Mesenchymal stem cell (in vitro differentiated cells and primary cell): ENCODE results near the gene FPR1.

Experiments used
- DNase-seq: peaks from one replicate; pipeline ENCODE4 v3.0.0-alpha.2; 2013
- H2AFZ ChIP-seq: one replicate; pipeline ENCODE4 v1.6.1; 2013; ENCODE audit warnings: low read depth, mild to moderate bottlenecking, control low read depth, inconsistent platforms, low read length, moderate library complexity
- H2AK5ac ChIP-seq: 2 replicates; pipeline ENCODE4 v1.6.1; 2013; ENCODE audit warnings: low read length, moderate library complexity, mild to moderate bottlenecking, inconsistent platforms; ENCODE audit not compliant: severe bottlenecking
- H2BK120ac ChIP-seq: one replicate; pipeline ENCODE4 v1.6.1; 2013; ENCODE audit warnings: low read depth, mild to moderate bottlenecking, inconsistent platforms, low read length, moderate library complexity
- H2BK12ac ChIP-seq, 2 experiments: one replicate each; pipeline ENCODE4 v1.6.1; 2013; ENCODE audit warnings: inconsistent platforms in 2 of 2, low read length in 2 of 2, mild to moderate bottlenecking in 2 of 2, moderate library complexity in 2 of 2, control low read depth in 1 of 2
- H2BK15ac ChIP-seq: one replicate; pipeline ENCODE4 v1.6.1; 2013; ENCODE audit warnings: mild to moderate bottlenecking, low read depth, inconsistent platforms; ENCODE audit not compliant: poor library complexity, severe bottlenecking
- H2BK5ac ChIP-seq: 2 replicates; pipeline ENCODE4 v1.6.1; 2013; ENCODE audit warnings: low read depth, mild to moderate bottlenecking, low read length, control low read depth, inconsistent platforms; ENCODE audit not compliant: poor library complexity, severe bottlenecking
- H3K14ac ChIP-seq, 2 experiments: one replicate each; pipeline ENCODE4 v1.6.1; 2013; ENCODE audit warnings: inconsistent platforms in 2 of 2, low read length in 2 of 2, control low read depth in 1 of 2, mild to moderate bottlenecking in 1 of 2, moderate library complexity in 1 of 2
- H3K18ac ChIP-seq, 2 experiments: one replicate each; pipeline ENCODE4 v1.6.1; 2013; ENCODE audit warnings: inconsistent platforms in 2 of 2, low read length in 2 of 2, control low read depth in 1 of 2, low read depth in 1 of 2, mild to moderate bottlenecking in 1 of 2
- H3K23ac ChIP-seq, 2 experiments: one replicate each; pipeline ENCODE4 v1.6.1; 2013; ENCODE audit warnings: inconsistent platforms in 2 of 2, low read length in 2 of 2, mild to moderate bottlenecking in 2 of 2, moderate library complexity in 2 of 2, control low read depth in 1 of 2
- H3K27ac ChIP-seq: 2 replicates; pipeline ENCODE4 v1.5.1; 2013; ENCODE audit warnings: mild to moderate bottlenecking, moderate library complexity, low read length, control low read depth, inconsistent platforms; ENCODE audit not compliant: poor library complexity, severe bottlenecking
- H3K27me3 ChIP-seq, 2 experiments: 2 replicates each; pipeline versions ENCODE4 v1.6.1 to v1.7.0; 2013; ENCODE audit warnings: low read length in 2 of 2, mild to moderate bottlenecking in 2 of 2, moderate library complexity in 2 of 2, control low read depth in 1 of 2, inconsistent platforms in 1 of 2; ENCODE audit not compliant: control insufficient read depth in 1 of 2, insufficient read depth in 1 of 2
- H3K36me3 ChIP-seq, 2 experiments: 2 replicates each; pipeline versions ENCODE4 v1.6.1 to v1.7.0; 2013; ENCODE audit warnings: low read length in 2 of 2, control low read depth in 1 of 2, inconsistent platforms in 1 of 2, low read depth in 1 of 2, mild to moderate bottlenecking in 1 of 2; ENCODE audit not compliant: insufficient read depth in 2 of 2, control insufficient read depth in 1 of 2
- H3K4ac ChIP-seq, 2 experiments: one replicate each; pipeline ENCODE4 v1.6.1; 2013; ENCODE audit warnings: inconsistent platforms in 2 of 2, low read length in 2 of 2, mild to moderate bottlenecking in 2 of 2, moderate library complexity in 2 of 2, control low read depth in 1 of 2, low read depth in 1 of 2
- H3K4me1 ChIP-seq: 2 replicates; pipeline ENCODE4 v1.6.1; 2013; ENCODE audit warnings: low read depth, low read length, control low read depth; ENCODE audit not compliant: control insufficient read depth, insufficient read depth
- H3K4me2 ChIP-seq: 2 replicates; pipeline ENCODE4 v1.6.1; 2013; ENCODE audit warnings: low read length, mild to moderate bottlenecking, inconsistent platforms; ENCODE audit not compliant: poor library complexity, severe bottlenecking
- H3K4me3 ChIP-seq, 2 experiments: 2 replicates each; pipeline versions ENCODE4 v1.5.1 to v1.7.0; 2013; ENCODE audit warnings: low read length in 2 of 2, mild to moderate bottlenecking in 2 of 2, control low read depth in 1 of 2, low read depth in 1 of 2; ENCODE audit not compliant: insufficient read depth in 1 of 2
- H3K79me1 ChIP-seq: replicated peaks from 2 replicates; pipeline ENCODE4 v1.6.1; 2013; ENCODE audit warnings: mild to moderate bottlenecking, control low read depth, low read length, inconsistent platforms; ENCODE audit not compliant: poor library complexity, severe bottlenecking
- H3K9ac ChIP-seq: 2 replicates; pipeline ENCODE4 v1.7.0; 2013; ENCODE audit warnings: mild to moderate bottlenecking, low read length, moderate library complexity
- H3K9me3 ChIP-seq: 2 replicates; pipeline ENCODE4 v1.7.0; 2013; ENCODE audit warnings: mild to moderate bottlenecking, low read length; ENCODE audit not compliant: control insufficient read depth
- H4K8ac ChIP-seq: one replicate; pipeline ENCODE4 v1.6.1; 2013; ENCODE audit warnings: inconsistent platforms, mild to moderate bottlenecking, low read length, moderate library complexity
- H4K91ac ChIP-seq: one replicate; pipeline ENCODE4 v1.6.1; 2013; ENCODE audit warnings: mild to moderate bottlenecking, low read length, inconsistent platforms
- WGBS: methylation state at CpG from one replicate; pipeline ENCODE4 v1.1.7; 2013; ENCODE audit warnings: mixed read lengths; 5-methylcytosine and 5-hydroxymethylcytosine counted together

The FPR1 gene

DNA sequence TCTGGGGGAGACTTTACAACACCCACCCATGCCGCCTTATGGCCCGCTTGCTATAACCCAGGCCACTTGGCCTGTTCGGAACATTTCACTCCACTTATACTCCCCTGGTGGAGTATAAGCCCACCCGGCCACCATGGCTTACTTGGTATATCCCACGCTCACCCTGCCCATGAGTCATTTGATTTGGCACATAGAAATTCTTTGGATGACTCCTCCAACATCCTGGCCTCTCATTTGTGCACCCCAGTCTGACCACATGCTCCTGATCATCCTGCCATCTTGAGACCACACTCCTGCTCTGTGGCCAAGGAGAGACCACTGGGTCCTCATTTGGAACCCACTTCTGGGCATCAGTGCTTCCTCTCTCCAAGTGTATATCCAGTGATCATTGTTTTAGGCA, 53.4 kb downstream of the FPR1 start:
- no peaks in the 10 kb centered on the region for H3K27me3 ChIP-seq
- H3K4me2 ChIP-seq, result no peak overlapping the region
- DNase-seq, result no peak
- H4K8ac ChIP-seq, result no peak overlapping the region
- no peak overlapping the region for H2BK120ac ChIP-seq
- no peaks in the 10 kb centered on the region for H3K9me3 ChIP-seq
- no peak overlapping the region for H3K9ac ChIP-seq
- peaks cover 34% of the 10 kb centered on the region for H3K4me1 ChIP-seq
- no peak overlapping the region for H2AK5ac ChIP-seq
- H3K79me1 ChIP-seq, result peaks cover 7% of the 10 kb centered on the region
- H2AFZ ChIP-seq, result no peak overlapping the region
- no peak overlapping the region for H2BK5ac ChIP-seq
- no peak overlapping the region for H3K14ac ChIP-seq
- H3K4me3 ChIP-seq, result no peak overlapping the region
- no peak overlapping the region for H2BK12ac ChIP-seq
- no peak overlapping the region for H3K27ac ChIP-seq
- no peak overlapping the region for H2BK15ac ChIP-seq
- H3K23ac ChIP-seq, result no peak overlapping the region
- H4K91ac ChIP-seq, result no peak overlapping the region
- 98% methylated on average over 5 of the region's 5 CpGs for WGBS
- H3K18ac ChIP-seq, result no peak overlapping the region
- no peak overlapping the region for H3K4ac ChIP-seq
- H3K36me3 ChIP-seq, result peaks cover 87 to 93% of the 10 kb centered on the region in 2 experiments

DNA sequence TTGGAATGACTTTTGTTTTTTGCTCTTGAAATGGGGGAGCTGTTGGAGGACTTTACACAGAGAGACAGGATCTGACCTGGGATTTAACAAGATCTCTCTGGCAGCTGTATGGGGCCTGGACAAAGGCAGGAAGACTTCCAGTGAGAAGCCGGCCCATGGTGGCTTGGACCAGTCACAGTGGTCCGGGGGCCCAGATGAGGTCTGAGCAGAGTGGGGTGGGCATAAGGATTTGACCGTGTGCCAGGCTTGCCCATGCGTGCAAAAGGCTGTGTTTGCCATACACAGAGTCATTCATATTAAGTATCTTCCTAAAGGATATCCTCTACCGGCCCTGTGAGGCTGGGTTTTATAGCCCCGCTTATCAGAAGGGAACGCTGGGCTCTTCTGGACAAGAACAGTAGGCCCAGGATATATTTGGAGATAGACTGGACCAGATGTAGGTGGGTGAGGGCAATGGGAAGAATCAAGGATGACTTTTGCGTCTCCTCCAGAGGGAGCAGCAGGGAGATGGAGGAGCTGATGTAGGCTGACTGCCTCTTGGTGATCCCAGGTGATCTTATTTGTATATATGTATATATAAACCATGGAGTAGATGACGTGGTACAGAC, 54.4 kb downstream of the FPR1 start:
- H2AK5ac ChIP-seq, result no peak overlapping the region
- H3K79me1 ChIP-seq, result peaks cover 7% of the 10 kb centered on the region
- H3K14ac ChIP-seq, result no peak overlapping the region
- no peak overlapping the region for H3K18ac ChIP-seq
- no peak overlapping the region for H3K23ac ChIP-seq
- H4K91ac ChIP-seq, result no peak overlapping the region
- H3K4ac ChIP-seq, result no peak overlapping the region
- H3K9ac ChIP-seq, result no peak overlapping the region
- H4K8ac ChIP-seq, result no peak overlapping the region
- no peak for DNase-seq
- H3K9me3 ChIP-seq, result no peaks in the 10 kb centered on the region
- H3K36me3 ChIP-seq, result peaks cover 91 to 93% of the 10 kb centered on the region in 2 experiments
- H3K4me2 ChIP-seq, result no peak overlapping the region
- no peak overlapping the region for H2BK120ac ChIP-seq
- no peak overlapping the region for H2BK12ac ChIP-seq
- H2BK5ac ChIP-seq, result no peak overlapping the region
- no peaks in the 10 kb centered on the region for H3K27me3 ChIP-seq
- peaks cover 35% of the 10 kb centered on the region for H3K4me1 ChIP-seq
- H3K4me3 ChIP-seq, result no peak overlapping the region
- H2BK15ac ChIP-seq, result no peak overlapping the region
- H3K27ac ChIP-seq, result no peak overlapping the region
- no peak overlapping the region for H2AFZ ChIP-seq
- WGBS, result 95% methylated on average over 9 of the region's 9 CpGs

DNA sequence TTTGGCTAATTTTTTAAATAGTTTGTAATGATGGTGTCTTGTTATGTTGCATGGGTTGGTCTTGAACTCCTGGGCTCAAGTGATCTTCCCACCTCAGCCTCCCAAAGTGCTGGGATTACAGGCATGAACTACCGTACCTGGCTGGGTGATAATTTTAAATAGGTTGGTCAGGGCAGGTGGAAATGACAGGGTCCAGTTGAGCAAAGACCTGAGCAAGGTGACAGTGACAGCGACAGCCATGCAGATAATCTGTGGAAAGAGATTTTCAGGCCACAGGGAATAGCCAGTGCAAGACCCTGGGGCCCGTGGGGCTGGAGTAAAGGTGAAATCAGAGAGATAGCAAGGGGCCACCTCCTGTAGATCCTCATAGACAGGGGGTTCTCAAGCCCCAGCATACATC, 55.1 kb downstream of the FPR1 start:
- Histone ChIP-seq H3K4me1 (peaks cover 37% of the 10 kb centered on the region), H3K4me3 (no peak overlapping the region), H3K4ac (no peak overlapping the region), H3K4me2 (no peak overlapping the region), H3K27me3 (no peaks in the 10 kb centered on the region), H3K27ac (no peak overlapping the region), H3K18ac (no peak overlapping the region), H3K9me3 (no peaks in the 10 kb centered on the region), H2BK120ac (no peak overlapping the region), H2AFZ (no peak overlapping the region), H2AK5ac (no peak overlapping the region), H4K91ac (no peak overlapping the region), H3K9ac (no peak overlapping the region), H3K36me3 (peaks cover 86 to 91% of the 10 kb centered on the region in 2 experiments), H3K79me1 (peaks cover 7% of the 10 kb centered on the region), H2BK5ac (no peak overlapping the region), H2BK15ac (no peak overlapping the region), H3K23ac (no peak overlapping the region), H3K14ac (no peak overlapping the region), H4K8ac (no peak overlapping the region), H2BK12ac (no peak overlapping the region)
- WGBS, result 98% methylated on average over 3 of the region's 3 CpGs
- no peak for DNase-seq
